ENCODE measurements around the gene RUNDC3A. TPM values are rescaled to one million over a fixed set of nuclear protein-coding genes. Genes with fewer than 3 reads are reported as not detected.
"Not testable (repeated sequence)": the region's sequence is repeated elsewhere in the genome, so short reads cannot be mapped to it uniquely, and the experiment has no call there.

Gene RUNDC3A
- total RNA-seq, 1 donor from 2014 or later: 79.1 TPM

DNA sequence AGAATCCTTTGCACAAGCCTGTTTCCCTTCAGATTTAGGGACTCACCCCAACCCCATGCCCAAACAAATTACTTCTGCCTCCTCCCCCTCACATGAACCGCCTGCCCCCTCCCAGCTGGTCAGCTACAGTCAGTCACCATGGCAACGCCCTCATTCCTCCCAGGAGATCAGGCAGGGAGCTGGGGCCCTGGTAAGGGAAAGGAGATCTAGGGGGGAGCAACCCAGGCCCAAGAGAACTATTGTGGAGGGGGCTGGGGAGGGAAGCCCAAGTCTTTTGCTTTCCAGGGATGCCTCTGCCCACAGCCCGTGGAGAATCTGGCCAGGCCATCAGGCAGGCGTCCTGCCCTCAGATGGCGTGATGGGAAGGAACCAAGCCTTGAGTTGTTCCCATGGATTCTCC is 52.4 kb downstream of the RUNDC3A start:
- no peak for DNase-seq

DNA sequence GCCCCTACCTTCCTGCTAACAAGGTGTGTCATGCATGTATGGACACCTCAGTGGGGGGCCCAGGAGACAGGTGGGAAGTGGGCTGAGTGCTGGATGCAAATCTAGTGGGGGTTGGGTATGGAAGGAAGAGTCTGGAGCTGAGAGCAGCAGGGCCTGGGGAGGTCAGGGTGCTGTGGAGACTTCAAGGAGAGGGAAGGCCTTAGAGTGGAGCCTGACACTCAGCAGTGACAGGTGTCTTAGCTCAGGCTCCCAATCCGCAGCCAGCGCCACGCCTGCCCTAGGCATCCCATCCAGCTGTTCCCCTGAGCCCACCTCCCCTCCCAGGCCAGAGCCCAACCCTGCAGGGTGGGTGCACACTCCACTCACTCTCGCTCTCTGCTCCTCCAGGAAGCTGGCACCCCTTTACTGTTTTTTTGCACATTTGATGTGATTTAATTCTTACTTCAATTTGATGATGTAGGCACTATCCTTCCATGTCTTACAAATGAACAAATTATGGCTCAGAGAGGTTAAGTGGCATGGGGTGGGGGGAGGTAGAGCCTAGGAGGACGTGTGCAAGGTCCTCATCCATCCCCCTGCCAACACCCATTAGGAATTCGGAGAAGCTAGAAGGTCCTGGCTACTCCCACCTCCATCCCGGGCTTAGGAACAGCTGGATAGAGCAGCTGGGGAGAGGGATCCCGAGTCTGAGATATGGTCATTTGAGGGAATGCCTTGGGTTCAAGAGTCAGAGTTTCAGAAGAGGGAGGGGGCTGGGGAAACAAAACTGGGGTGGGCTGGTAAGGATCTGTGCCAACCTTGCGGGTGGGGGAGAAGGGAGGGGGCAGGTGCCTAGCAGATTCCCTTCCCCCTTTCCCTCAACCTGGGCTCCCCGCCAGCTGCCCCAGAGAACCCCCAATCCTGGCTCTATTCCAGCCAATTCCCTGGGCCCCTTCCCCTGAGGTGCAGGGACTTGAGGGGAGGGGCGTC is 53.2 kb downstream of the RUNDC3A start:
- DNase-seq: no peak

DNA sequence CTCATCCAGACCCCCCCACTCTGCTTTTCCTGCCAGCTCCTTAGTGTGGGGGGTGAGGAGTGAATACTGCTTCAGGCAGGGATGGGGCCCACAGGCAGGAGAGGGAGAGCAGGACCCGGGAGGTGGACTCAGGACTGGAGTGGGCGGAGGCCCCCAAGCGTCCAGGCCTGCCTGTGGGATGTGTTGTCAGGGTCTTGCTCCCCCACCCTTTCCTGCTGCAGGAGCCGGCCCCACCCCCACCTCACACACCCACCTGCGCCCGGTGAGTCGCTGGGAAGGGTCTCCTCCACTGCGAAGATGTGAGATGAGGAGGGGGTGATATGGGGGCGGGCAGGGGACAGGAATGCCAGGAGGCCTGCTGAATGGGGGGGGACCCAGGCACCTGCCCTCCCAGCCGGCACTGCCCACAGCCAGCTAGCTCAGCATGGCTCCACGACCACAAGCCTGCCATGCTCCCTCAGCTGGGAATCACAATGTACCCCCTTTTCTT is 54.1 kb downstream of the RUNDC3A start:
- DNase-seq: no peak

DNA sequence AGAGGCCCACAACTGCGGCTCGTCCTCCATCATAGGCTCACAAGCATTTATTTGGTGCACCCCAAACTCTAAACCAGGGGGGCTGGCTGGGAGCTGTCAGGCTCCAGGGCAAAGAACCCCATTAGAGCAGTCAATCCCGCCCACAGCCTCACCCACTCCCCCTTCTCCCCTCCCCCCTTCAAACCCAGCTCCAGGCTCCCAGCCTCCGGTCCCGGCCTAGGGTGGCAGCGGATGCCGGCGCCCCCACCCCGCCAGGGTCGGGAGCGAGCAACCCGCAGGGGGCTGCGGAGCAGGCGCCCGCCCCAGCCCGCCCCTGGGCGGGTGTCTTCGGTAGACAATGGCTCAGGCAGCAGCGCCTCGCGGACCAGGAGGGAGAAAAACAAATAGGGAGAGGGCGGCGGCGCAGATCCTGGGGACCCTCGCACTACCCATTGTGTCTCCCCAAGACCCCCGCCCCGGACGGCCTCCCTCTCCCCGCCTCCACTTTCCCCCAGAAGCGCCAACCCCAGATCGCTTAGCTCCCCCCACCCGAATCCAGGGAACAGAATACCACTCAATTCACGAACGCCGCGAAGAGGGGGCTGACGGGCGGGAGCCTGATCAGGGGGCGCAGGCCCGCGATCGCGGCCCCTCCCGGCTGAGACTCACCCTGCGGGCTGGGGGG is 54.7 kb downstream of the RUNDC3A start:
- DNase-seq: no peak

DNA sequence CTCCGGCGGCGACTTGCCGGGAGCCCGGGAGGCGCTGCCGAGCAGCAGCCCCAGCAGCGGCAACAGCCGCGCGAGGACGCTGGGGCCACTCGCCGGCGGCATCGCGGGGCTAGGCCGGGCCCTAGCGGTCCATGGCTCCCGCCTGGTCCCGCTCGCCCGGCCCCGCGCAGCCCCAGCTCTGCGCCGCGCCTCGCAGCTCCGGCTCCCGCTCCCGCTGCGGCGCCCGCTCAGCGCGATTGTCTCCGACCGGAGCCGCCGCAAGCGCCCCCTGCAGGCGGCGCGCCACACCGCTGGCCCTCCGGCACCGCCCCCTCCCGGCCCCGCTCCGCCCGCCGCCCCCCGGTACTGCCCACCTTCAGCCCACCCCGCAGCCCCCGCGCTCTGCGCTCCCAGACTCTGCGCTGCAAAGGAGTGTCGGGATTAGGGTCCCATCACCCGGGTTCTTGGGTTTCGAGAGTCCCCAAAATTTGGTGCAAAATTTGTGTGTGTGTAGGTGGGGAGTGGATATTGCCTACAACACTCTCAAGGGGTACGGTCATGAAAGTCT is 55.3 kb downstream of the RUNDC3A start, which contains the start of gene FAM171A2:
FAM171A2 (minus strand) TSS at position 241 of the 547 bp plus-strand sequence; CDS start at position 102, 139 bp downstream.
- no peak for DNase-seq

DNA sequence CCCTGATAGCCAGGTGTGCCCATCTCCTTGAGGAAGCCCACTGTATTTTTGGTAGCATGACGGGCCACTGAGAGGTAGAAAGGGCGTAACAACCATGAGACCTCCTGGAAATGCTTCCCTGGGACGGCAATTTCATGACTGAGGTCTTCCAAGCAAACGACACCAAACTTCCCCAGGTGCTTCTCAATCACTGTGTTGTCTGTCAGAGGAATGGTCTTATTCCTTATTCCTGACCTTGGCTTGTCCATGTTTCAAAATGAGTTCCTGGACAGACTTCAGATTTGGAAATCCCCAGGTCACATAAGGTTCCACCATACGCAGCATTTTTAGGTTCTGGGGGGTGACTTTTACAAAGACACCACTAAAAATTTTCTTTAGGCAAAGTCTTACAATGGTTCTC is 56.6 kb downstream of the RUNDC3A start:
- DNase-seq: not testable (repeated sequence)

DNA sequence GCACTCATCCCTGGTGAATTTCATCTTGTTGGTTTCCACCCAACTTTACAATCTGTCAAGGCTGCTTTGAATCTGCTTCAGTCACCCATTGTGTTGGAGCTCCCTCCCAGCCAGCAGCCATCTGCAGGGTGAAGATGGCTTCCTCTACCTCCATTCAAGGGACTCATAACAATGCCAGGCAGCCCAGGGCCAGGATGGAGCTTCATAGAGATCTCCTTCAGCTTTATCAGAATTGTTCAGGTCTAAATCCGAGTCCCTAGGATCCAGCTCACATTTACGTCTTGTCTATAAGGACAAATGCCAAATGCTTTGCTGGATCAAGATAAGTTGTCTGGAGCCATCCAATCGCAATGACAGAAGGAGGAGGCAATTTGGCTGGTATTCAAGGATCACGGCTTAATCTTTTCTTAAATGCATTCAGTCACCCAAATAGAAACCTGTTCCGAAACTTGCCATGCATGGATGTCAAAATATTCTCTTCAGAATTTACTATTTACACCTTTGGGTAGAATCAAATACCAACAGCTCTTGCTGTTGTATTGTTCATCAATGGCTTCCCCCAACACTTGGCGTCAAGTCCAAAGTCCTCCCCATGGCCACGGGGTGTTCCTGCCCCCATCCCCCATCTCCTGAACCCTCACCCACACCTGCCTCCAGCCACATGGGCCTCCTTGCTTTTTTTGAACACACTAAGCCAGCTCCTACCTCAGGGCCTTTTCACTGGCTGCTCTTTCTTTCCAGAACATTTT is 59.0 kb downstream of the RUNDC3A start:
- DNase-seq: no peak

Small RNA genes within 50 kb of the gene (small RNA-seq; reads per million reads assigned to genes)
- gene RF00012 (0.12 reads per million), gene RN7SL507P (0.17 reads per million), gene RNU6-453P (not detected)

Other genes with a start within 250 kb of the RUNDC3A start
- 22.8 TPM for gene LSM12, start 241.9 kb upstream of the RUNDC3A start, total RNA-seq
- gene G6PC3, start 237.9 kb upstream of the RUNDC3A start, total RNA-seq: 11.4 TPM
- 101 TPM for gene HDAC5, start 185.0 kb upstream of the RUNDC3A start, total RNA-seq
- 0.78 TPM for gene HROB, start 166.7 kb upstream of the RUNDC3A start, total RNA-seq
- not detected for gene ASB16, start 137.9 kb upstream of the RUNDC3A start, total RNA-seq
- 26.0 TPM for gene TMUB2, start 121.6 kb upstream of the RUNDC3A start, total RNA-seq
- 66.0 TPM for gene ATXN7L3, start 108.7 kb upstream of the RUNDC3A start, total RNA-seq
- gene UBTF, start 88.9 kb upstream of the RUNDC3A start, total RNA-seq: 73.3 TPM
- 5.8 TPM for gene SLC4A1, start 40.5 kb upstream of the RUNDC3A start, total RNA-seq
- 22.5 TPM for gene SLC25A39, start 16.2 kb downstream of the RUNDC3A start, total RNA-seq
- 32.3 TPM for gene GRN, start 36.7 kb downstream of the RUNDC3A start, total RNA-seq
- 60.8 TPM for gene FAM171A2, start 55.3 kb downstream of the RUNDC3A start, total RNA-seq
- 0.78 TPM for gene ITGA2B, start 81.0 kb downstream of the RUNDC3A start, total RNA-seq
- gene GPATCH8, start 194.8 kb downstream of the RUNDC3A start, total RNA-seq: 38.8 TPM
- gene FZD2, start 248.9 kb downstream of the RUNDC3A start, total RNA-seq: 6.9 TPM